K562 (cell line): Measurements from ENCODE around the gene FKBP2. TPM values are rescaled to one million over a fixed set of nuclear protein-coding genes. Genes with fewer than 3 reads are reported as not detected.

Source experiments
- BCL6 ChIP-seq: fragments of 250-450 bp; sonication (Bioruptor Pico); IDR thresholded peaks from 2 replicates; pipeline ENCODE4 v1.4.0; 2020
- MTA2 ChIP-seq: fragments of 450-650 bp; IDR thresholded peaks from 2 replicates; pipeline ENCODE4 v1.6.1; 2016; ENCODE audit warnings: low read depth
- RB1 ChIP-seq: fragments of 450-650 bp; IDR thresholded peaks from 2 replicates; pipeline ENCODE4 v1.6.1; 2017; ENCODE audit warnings: low read depth, mild to moderate bottlenecking
- SIN3A ChIP-seq, 2 experiments: fragments of 150-350 bp in 1 of 2; IDR thresholded peaks; 2 replicates each; pipeline ENCODE4 v1.6.1; 2011 to 2016; ENCODE audit warnings: borderline replicate concordance in 2 of 2, low read depth in 2 of 2, low read length in 2 of 2, mild to moderate bottlenecking in 2 of 2, moderate library complexity in 2 of 2; ENCODE audit not compliant: control insufficient read depth in 1 of 2
- SLC30A9 ChIP-seq: fragments of 250-450 bp; sonication (Bioruptor Pico); IDR thresholded peaks from 2 replicates; pipeline ENCODE4 v1.8.0; 2022; ENCODE audit warnings: mild to moderate bottlenecking, moderate library complexity
- TAF1 ChIP-seq: IDR thresholded peaks from 2 replicates; pipeline ENCODE4 v1.6.1; 2011; ENCODE audit warnings: mild to moderate bottlenecking, low read length, moderate library complexity; ENCODE audit not compliant: insufficient read depth, control insufficient read depth, severe bottlenecking; ENCODE audit errors: extremely low read depth
- ZFP30 ChIP-seq: fragments of 250-450 bp; sonication (Bioruptor Pico); IDR thresholded peaks from 2 replicates; pipeline ENCODE4 v1.8.0; 2022; ENCODE audit warnings: moderate library complexity, mild to moderate bottlenecking, inconsistent platforms, borderline replicate concordance
- ZNF12 ChIP-seq: sonication (generic); formaldehyde crosslinking; IDR thresholded peaks from 2 replicates; pipeline ENCODE4 v1.4.0; 2020; ENCODE audit warnings: mild to moderate bottlenecking, missing genetic modification reagents
- ZNF133 ChIP-seq: fragments of 250-450 bp; sonication (Bioruptor Pico); IDR thresholded peaks from 2 replicates; pipeline ENCODE4 v1.4.0; 2020; ENCODE audit warnings: mild to moderate bottlenecking
- polyA plus RNA-seq, 8 experiments: library from polyadenylated mRNA; depleted of rRNA in 4 of 8; stranded (reverse) in 5 of 8; unstranded in 3 of 8; fragments of >200 nt; fragmentation: Nextera tagmentation in 2 of 8; fragmentation: Illumina TruSeq in 1 of 8; extraction: Ambion mirVana in 2 of 8; extraction: Trizol in 1 of 8; gene quantifications; 2 replicates each; pipeline versions ENCODE4 v1.2.1 to v1.2.3, GENCODE V29; 2011 to 2014; ENCODE audit warnings: inconsistent platforms in 1 of 8, missing spikeins in 1 of 8
- total RNA-seq, 7 experiments: library from RNA; depleted of rRNA in 6 of 7; stranded (reverse); fragments of >200 nt in 6 of 7; fragmentation: Illumina TruSeq in 2 of 7; extraction: Trizol in 2 of 7; gene quantifications; 2 replicates each; pipeline versions ENCODE4 v1.2.1 to v1.2.3, GENCODE V29; 2011 to 2021; ENCODE audit warnings: low replicate concordance in 1 of 7
- TF ChIP-seq, protein P1 (sequence below), 2 experiments: IDR thresholded peaks; 2 replicates each; pipeline ENCODE4 v1.6.1; 2011; ENCODE audit warnings: borderline replicate concordance in 1 of 2, control low read depth in 1 of 2, low read depth in 1 of 2, low read length in 1 of 2, mild to moderate bottlenecking in 1 of 2, mixed read lengths in 1 of 2, moderate library complexity in 1 of 2; ENCODE audit not compliant: insufficient read depth in 1 of 2, insufficient read length in 1 of 2, poor library complexity in 1 of 2, severe bottlenecking in 1 of 2; ENCODE audit errors: extremely low read depth in 1 of 2
- TF ChIP-seq, protein P2 (sequence below): fragments of 250-450 bp; sonication (Bioruptor Pico); IDR thresholded peaks from 2 replicates; pipeline ENCODE4 v1.5.0; 2021
- TF ChIP-seq, protein P3 (sequence below): fragments of 450-650 bp; IDR thresholded peaks from 2 replicates; pipeline ENCODE4 v1.6.1; 2016; ENCODE audit warnings: mild to moderate bottlenecking, moderate library complexity

The FKBP2 gene
- total and polyA plus RNA-seq, 9 of the 15 experiments (the other 6 are each of a cell fraction or from before 2014, with no cell fraction given): 3.5 to 151 (median 58.1) TPM

DNA sequence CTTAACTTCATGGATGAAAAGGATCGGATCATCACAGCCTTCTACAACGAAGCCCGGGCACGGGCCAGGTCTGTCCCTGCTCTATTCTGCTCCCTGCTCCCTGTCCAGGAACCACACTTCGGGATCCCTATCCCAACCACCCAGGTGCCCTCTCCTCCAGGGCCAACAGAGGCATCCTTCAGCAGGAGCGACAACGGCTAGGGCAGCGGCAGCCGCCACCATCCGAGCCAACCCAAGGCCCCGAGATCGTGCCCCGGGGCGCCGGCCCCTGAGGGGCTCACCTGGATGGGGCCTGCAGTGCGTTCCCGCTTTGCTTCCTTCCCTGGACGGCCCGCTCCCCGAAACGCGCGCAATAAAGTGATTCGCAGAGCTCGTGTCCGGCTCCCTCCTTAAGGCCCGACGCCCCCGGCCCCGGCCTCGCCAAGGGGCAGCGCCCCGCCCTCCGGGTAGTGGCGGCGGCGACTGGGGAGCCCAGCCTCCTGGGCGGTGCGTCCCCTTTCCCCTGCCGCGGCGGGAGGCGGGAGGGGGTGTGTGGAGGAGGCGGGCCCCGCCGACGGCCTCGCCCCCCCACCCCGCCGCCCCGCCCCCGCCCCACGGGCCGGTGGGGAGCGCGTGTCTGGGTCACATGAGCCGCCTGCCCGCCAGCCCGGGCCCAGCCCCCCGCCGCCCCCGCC lies 6.8 kb upstream of the FKBP2 start, which contains the start of gene VEGFB (continued):
- TF ChIP-seq SIN3A (IDR thresholded peaks at IDR 0.05; ENCODE audit: borderline replicate concordance in 2 of 2, control insufficient read depth in 1 of 2, low read depth in 2 of 2, low read length in 2 of 2) (0 out of 4 replicates have a peak, but pooled peaks of 1 of the 2 experiments have one; percentile 46), MTA2 (no peak), BCL6 (no peak), SLC30A9 (CRISPR knock-in tag) (no peak), ZFP30 (no peak), RB1 (no peak; the same call in 1 of the 2 replicates), ZNF133 (no peak), ZNF12 (CRISPR knock-in tag) (no peak), TAF1 (no peak)
- TF ChIP-seq, protein P1, sequence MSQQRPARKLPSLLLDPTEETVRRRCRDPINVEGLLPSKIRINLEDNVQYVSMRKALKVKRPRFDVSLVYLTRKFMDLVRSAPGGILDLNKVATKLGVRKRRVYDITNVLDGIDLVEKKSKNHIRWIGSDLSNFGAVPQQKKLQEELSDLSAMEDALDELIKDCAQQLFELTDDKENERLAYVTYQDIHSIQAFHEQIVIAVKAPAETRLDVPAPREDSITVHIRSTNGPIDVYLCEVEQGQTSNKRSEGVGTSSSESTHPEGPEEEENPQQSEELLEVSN (IDR thresholded peaks at IDR 0.05; ENCODE audit: borderline replicate concordance in 1 of 2, extremely low read depth in 1 of 2, insufficient read depth in 1 of 2, insufficient read length in 1 of 2, low read depth in 1 of 2, low read length in 1 of 2, poor library complexity in 1 of 2, severe bottlenecking in 1 of 2): peak in 1 of 2 experiments; percentile 66
- TF ChIP-seq, protein P2, sequence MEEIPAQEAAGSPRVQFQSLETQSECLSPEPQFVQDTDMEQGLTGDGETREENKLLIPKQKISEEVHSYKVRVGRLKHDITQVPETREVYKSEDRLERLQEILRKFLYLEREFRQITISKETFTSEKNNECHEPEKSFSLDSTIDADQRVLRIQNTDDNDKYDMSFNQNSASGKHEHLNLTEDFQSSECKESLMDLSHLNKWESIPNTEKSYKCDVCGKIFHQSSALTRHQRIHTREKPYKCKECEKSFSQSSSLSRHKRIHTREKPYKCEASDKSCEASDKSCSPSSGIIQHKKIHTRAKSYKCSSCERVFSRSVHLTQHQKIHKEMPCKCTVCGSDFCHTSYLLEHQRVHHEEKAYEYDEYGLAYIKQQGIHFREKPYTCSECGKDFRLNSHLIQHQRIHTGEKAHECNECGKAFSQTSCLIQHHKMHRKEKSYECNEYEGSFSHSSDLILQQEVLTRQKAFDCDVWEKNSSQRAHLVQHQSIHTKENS (CRISPR knock-in tag): no peak
- TF ChIP-seq, protein P3, sequence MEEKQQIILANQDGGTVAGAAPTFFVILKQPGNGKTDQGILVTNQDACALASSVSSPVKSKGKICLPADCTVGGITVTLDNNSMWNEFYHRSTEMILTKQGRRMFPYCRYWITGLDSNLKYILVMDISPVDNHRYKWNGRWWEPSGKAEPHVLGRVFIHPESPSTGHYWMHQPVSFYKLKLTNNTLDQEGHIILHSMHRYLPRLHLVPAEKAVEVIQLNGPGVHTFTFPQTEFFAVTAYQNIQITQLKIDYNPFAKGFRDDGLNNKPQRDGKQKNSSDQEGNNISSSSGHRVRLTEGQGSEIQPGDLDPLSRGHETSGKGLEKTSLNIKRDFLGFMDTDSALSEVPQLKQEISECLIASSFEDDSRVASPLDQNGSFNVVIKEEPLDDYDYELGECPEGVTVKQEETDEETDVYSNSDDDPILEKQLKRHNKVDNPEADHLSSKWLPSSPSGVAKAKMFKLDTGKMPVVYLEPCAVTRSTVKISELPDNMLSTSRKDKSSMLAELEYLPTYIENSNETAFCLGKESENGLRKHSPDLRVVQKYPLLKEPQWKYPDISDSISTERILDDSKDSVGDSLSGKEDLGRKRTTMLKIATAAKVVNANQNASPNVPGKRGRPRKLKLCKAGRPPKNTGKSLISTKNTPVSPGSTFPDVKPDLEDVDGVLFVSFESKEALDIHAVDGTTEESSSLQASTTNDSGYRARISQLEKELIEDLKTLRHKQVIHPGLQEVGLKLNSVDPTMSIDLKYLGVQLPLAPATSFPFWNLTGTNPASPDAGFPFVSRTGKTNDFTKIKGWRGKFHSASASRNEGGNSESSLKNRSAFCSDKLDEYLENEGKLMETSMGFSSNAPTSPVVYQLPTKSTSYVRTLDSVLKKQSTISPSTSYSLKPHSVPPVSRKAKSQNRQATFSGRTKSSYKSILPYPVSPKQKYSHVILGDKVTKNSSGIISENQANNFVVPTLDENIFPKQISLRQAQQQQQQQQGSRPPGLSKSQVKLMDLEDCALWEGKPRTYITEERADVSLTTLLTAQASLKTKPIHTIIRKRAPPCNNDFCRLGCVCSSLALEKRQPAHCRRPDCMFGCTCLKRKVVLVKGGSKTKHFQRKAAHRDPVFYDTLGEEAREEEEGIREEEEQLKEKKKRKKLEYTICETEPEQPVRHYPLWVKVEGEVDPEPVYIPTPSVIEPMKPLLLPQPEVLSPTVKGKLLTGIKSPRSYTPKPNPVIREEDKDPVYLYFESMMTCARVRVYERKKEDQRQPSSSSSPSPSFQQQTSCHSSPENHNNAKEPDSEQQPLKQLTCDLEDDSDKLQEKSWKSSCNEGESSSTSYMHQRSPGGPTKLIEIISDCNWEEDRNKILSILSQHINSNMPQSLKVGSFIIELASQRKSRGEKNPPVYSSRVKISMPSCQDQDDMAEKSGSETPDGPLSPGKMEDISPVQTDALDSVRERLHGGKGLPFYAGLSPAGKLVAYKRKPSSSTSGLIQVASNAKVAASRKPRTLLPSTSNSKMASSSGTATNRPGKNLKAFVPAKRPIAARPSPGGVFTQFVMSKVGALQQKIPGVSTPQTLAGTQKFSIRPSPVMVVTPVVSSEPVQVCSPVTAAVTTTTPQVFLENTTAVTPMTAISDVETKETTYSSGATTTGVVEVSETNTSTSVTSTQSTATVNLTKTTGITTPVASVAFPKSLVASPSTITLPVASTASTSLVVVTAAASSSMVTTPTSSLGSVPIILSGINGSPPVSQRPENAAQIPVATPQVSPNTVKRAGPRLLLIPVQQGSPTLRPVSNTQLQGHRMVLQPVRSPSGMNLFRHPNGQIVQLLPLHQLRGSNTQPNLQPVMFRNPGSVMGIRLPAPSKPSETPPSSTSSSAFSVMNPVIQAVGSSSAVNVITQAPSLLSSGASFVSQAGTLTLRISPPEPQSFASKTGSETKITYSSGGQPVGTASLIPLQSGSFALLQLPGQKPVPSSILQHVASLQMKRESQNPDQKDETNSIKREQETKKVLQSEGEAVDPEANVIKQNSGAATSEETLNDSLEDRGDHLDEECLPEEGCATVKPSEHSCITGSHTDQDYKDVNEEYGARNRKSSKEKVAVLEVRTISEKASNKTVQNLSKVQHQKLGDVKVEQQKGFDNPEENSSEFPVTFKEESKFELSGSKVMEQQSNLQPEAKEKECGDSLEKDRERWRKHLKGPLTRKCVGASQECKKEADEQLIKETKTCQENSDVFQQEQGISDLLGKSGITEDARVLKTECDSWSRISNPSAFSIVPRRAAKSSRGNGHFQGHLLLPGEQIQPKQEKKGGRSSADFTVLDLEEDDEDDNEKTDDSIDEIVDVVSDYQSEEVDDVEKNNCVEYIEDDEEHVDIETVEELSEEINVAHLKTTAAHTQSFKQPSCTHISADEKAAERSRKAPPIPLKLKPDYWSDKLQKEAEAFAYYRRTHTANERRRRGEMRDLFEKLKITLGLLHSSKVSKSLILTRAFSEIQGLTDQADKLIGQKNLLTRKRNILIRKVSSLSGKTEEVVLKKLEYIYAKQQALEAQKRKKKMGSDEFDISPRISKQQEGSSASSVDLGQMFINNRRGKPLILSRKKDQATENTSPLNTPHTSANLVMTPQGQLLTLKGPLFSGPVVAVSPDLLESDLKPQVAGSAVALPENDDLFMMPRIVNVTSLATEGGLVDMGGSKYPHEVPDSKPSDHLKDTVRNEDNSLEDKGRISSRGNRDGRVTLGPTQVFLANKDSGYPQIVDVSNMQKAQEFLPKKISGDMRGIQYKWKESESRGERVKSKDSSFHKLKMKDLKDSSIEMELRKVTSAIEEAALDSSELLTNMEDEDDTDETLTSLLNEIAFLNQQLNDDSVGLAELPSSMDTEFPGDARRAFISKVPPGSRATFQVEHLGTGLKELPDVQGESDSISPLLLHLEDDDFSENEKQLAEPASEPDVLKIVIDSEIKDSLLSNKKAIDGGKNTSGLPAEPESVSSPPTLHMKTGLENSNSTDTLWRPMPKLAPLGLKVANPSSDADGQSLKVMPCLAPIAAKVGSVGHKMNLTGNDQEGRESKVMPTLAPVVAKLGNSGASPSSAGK: no peak
